ENCODE results near the gene ZNFX1. TPM values are rescaled to one million over a fixed set of nuclear protein-coding genes. Genes with fewer than 3 reads are reported as not detected.

The ZNFX1 gene
- total and polyA plus RNA-seq, 9 of the 15 experiments (the other 6 are each of a cell fraction or from before 2014, with no cell fraction given) = 3.8 to 13.8 (median 10.3) TPM

DNA sequence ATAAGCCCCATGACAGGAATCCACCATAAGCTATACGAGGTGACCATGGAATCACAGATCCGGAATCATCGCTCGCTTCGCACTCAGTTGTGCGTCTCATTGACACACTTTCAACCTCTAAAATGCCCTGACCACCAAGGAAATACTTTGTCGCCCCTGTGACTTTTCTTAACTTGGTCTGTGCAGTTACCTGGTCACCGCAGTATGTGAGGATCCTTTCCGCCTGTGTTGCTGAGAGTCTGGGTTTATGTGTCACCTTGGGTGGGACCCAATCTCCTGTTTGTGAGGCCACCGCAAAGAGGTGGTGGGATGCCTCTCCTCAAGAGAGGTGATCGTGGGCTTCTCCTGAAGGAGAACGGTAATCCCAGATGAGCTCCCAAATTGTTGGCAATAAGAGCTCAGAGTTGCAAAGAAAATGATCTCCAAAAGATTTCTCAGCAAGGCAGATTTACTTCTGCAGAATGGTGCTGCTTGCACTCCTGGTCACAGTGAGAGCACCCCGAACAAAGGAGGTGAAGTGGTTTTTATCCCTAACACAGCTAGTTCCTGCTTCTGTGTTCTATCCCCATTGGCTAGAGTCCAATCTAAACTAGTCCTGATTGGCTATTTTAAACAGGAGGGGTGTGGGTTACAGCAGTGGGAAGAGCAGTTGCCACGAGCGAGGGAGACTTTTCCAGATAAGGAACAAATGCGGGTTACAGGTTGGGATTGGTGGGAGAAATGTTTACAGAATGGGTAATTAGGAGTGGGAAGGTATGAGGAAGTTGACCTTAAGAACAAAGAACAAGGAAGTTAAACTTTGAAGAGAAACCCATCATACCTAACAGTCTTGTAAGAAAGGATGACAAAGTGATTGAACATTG is 9.1 kb upstream of the ZNFX1 start (continued):
- TF ChIP-seq, protein P1, sequence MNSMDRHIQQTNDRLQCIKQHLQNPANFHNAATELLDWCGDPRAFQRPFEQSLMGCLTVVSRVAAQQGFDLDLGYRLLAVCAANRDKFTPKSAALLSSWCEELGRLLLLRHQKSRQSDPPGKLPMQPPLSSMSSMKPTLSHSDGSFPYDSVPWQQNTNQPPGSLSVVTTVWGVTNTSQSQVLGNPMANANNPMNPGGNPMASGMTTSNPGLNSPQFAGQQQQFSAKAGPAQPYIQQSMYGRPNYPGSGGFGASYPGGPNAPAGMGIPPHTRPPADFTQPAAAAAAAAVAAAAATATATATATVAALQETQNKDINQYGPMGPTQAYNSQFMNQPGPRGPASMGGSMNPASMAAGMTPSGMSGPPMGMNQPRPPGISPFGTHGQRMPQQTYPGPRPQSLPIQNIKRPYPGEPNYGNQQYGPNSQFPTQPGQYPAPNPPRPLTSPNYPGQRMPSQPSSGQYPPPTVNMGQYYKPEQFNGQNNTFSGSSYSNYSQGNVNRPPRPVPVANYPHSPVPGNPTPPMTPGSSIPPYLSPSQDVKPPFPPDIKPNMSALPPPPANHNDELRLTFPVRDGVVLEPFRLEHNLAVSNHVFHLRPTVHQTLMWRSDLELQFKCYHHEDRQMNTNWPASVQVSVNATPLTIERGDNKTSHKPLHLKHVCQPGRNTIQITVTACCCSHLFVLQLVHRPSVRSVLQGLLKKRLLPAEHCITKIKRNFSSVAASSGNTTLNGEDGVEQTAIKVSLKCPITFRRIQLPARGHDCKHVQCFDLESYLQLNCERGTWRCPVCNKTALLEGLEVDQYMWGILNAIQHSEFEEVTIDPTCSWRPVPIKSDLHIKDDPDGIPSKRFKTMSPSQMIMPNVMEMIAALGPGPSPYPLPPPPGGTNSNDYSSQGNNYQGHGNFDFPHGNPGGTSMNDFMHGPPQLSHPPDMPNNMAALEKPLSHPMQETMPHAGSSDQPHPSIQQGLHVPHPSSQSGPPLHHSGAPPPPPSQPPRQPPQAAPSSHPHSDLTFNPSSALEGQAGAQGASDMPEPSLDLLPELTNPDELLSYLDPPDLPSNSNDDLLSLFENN (IDR thresholded peaks at IDR 0.05; ENCODE audit: low read depth in 2 of 2, low read length in 2 of 2) = no peak
- TF ChIP-seq TRIM24 (IDR thresholded peaks at IDR 0.05) (peak in 1 of 2 experiments; percentile 79; a peak in 2 of 4 replicates), ZNF408 (CRISPR knock-in tag; IDR thresholded peaks at IDR 0.05; ENCODE audit: low read depth) (no peak), CREB1 (IDR thresholded peaks at IDR 0.05) (0 out of 2 replicates have a peak, but pooled peaks have one; percentile 15), CREB1 (CRISPR knock-in tag; IDR thresholded peaks at IDR 0.05) (no peak), PCBP2 (IDR thresholded peaks at IDR 0.05; ENCODE audit: low read depth, low read length, poor library complexity, severe bottlenecking) (no peak), PHB (CRISPR knock-in tag; IDR thresholded peaks at IDR 0.05) (no peak), ZNF140 (CRISPR knock-in tag; IDR thresholded peaks at IDR 0.05) (no peak), CHD4 (IDR thresholded peaks at IDR 0.05; ENCODE audit: insufficient read depth, insufficient replicate concordance, low read depth, low read length, poor library complexity, severe bottlenecking) (no peak), NCOA4 (IDR thresholded peaks at IDR 0.05; ENCODE audit: partially characterized antibody) (no peak), NCOR1 (IDR thresholded peaks at IDR 0.05) (no peak), SP2 (IDR thresholded peaks at IDR 0.05; ENCODE audit: extremely low read depth, low read depth, low read length, poor library complexity, severe bottlenecking) (no peak), ZNF41 (CRISPR knock-in tag; conservative IDR thresholded peaks at IDR 0.05) (no peak), MAFF (IDR thresholded peaks at IDR 0.05; ENCODE audit: low read length) (no peak; the same call in 1 of the 2 replicates), DMBX1 (CRISPR knock-in tag; IDR thresholded peaks at IDR 0.05; ENCODE audit: borderline replicate concordance) (no peak), ZNF212 (CRISPR knock-in tag; IDR thresholded peaks at IDR 0.05) (no peak), ATF7 (IDR thresholded peaks at IDR 0.05) (0 out of 2 replicates have a peak, but pooled peaks have one; percentile 12)
- TF ChIP-seq, protein P2, sequence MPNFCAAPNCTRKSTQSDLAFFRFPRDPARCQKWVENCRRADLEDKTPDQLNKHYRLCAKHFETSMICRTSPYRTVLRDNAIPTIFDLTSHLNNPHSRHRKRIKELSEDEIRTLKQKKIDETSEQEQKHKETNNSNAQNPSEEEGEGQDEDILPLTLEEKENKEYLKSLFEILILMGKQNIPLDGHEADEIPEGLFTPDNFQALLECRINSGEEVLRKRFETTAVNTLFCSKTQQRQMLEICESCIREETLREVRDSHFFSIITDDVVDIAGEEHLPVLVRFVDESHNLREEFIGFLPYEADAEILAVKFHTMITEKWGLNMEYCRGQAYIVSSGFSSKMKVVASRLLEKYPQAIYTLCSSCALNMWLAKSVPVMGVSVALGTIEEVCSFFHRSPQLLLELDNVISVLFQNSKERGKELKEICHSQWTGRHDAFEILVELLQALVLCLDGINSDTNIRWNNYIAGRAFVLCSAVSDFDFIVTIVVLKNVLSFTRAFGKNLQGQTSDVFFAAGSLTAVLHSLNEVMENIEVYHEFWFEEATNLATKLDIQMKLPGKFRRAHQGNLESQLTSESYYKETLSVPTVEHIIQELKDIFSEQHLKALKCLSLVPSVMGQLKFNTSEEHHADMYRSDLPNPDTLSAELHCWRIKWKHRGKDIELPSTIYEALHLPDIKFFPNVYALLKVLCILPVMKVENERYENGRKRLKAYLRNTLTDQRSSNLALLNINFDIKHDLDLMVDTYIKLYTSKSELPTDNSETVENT (CRISPR knock-in tag; IDR thresholded peaks at IDR 0.05) = no peak
- TF ChIP-seq, protein P3, sequence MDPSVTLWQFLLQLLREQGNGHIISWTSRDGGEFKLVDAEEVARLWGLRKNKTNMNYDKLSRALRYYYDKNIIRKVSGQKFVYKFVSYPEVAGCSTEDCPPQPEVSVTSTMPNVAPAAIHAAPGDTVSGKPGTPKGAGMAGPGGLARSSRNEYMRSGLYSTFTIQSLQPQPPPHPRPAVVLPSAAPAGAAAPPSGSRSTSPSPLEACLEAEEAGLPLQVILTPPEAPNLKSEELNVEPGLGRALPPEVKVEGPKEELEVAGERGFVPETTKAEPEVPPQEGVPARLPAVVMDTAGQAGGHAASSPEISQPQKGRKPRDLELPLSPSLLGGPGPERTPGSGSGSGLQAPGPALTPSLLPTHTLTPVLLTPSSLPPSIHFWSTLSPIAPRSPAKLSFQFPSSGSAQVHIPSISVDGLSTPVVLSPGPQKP (CRISPR knock-in tag; IDR thresholded peaks at IDR 0.05) = no peak
